Jurkat, Clone E6-1 (cell line): ENCODE results near the gene PPP1R13B. TPM values are rescaled to one million over a fixed set of nuclear protein-coding genes. Genes with fewer than 3 reads are reported as not detected.
"Not testable (repeated sequence)": the region's sequence is repeated elsewhere in the genome, so short reads cannot be mapped to it uniquely, and the experiment has no call there.

Source experiments
- DNase-seq: peaks from one replicate; pipeline ENCODE4 v3.0.0-alpha.2; 2011; ENCODE audit warnings: low read depth, low spot score
- H3K4me3 ChIP-seq: 2 replicates; pipeline ENCODE4 v1.5.1; 2011; ENCODE audit warnings: mild to moderate bottlenecking, low read length, control low read depth, moderate library complexity
- polyA plus RNA-seq: library from polyadenylated mRNA; unstranded; fragments of >200 nt; gene quantifications from one replicate; pipeline ENCODE4 v1.2.1, GENCODE V29; 2012; ENCODE audit warnings: missing spikeins; ENCODE audit not compliant: insufficient read length, insufficient read depth

Gene PPP1R13B, protein sequence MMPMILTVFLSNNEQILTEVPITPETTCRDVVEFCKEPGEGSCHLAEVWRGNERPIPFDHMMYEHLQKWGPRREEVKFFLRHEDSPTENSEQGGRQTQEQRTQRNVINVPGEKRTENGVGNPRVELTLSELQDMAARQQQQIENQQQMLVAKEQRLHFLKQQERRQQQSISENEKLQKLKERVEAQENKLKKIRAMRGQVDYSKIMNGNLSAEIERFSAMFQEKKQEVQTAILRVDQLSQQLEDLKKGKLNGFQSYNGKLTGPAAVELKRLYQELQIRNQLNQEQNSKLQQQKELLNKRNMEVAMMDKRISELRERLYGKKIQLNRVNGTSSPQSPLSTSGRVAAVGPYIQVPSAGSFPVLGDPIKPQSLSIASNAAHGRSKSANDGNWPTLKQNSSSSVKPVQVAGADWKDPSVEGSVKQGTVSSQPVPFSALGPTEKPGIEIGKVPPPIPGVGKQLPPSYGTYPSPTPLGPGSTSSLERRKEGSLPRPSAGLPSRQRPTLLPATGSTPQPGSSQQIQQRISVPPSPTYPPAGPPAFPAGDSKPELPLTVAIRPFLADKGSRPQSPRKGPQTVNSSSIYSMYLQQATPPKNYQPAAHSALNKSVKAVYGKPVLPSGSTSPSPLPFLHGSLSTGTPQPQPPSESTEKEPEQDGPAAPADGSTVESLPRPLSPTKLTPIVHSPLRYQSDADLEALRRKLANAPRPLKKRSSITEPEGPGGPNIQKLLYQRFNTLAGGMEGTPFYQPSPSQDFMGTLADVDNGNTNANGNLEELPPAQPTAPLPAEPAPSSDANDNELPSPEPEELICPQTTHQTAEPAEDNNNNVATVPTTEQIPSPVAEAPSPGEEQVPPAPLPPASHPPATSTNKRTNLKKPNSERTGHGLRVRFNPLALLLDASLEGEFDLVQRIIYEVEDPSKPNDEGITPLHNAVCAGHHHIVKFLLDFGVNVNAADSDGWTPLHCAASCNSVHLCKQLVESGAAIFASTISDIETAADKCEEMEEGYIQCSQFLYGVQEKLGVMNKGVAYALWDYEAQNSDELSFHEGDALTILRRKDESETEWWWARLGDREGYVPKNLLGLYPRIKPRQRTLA
- 8.7 TPM for polyA plus RNA-seq

DNA sequence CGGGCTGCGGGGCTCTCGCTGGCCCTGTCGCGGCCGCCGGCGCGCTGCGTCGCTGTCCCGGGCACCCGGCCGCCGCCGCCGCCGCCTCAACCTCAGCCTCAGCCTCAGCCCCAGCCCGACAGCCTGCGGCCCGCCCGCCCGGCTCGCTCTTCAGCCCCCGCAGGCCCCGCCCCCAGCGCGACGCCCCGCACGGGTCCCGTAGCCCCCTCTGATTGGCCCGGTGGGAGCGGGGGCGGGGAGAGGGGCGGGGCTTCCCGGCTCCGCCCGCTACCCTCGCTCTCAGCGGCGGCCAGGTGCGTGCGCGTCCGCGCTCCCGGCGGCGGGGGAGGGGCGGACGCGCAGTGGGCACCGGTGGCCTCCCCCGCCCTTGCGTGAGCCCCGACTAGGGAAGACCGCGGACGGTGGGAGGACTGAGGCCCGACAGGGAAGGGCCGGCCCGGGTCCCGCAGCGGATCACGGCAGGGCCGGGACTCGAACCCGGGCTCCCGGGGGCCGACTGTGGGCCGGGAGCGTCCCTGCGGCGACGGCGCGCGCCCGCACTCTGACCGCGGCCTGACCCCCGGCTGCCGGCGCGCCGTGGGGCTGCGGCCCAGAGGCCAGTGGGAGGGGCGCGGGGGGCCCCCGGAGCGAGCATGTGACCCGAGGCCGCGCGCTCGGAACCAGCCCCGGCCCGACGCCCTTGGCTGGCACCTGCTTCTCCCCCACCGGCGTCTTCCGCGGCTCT, at the start of gene PPP1R13B:
PPP1R13B (minus strand) TSS at position 125 of the 724 bp plus-strand sequence. CDS start 268 bp downstream, outside the sequence.
- peak; percentile 72 for DNase-seq

DNA sequence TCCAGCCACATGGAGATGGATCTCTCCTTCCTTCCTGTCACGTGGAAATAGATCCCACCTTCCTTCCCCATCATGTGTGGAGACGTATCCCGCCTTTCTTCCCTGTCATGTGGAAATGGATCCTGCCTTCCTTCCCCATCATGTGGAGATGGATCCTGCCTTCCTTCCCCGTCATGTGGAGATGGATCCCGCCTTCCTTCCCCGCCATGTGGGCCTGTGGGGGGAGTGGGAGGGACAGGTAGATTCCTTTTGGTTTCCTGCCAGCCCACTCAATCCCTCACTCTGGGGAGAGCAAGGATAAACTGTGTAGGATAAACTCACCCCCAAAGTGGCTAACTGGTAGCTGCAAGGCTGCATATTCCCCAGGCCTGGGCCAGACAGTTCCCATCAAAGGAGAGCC, 49.2 kb upstream of the PPP1R13B start:
- no peak overlapping the region for H3K4me3 ChIP-seq
- DNase-seq = no peak

More for the DNA sequence above, at the start of gene PPP1R13B:
- H3K4me3 ChIP-seq = peak within 1 kb of the TSS; percentile 54

DNA sequence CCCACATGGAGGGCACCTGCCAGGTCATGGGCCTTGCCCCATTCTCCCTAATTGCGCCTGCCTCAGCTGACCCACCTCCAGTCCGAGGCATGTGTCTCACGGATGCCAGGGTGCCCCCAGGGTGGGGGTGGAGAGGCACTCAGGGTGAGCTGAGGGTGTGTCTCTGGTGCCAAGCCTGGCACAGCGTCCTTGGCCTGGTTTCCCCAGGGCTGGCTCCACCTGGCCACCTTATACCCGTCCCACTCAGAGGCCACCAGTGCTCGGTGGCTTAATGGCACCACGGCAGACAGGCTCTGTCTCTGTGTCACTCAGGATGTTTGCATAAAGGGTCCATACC, 47.3 kb upstream of the PPP1R13B start:
- no peak overlapping the region for H3K4me3 ChIP-seq
- no peak for DNase-seq

DNA sequence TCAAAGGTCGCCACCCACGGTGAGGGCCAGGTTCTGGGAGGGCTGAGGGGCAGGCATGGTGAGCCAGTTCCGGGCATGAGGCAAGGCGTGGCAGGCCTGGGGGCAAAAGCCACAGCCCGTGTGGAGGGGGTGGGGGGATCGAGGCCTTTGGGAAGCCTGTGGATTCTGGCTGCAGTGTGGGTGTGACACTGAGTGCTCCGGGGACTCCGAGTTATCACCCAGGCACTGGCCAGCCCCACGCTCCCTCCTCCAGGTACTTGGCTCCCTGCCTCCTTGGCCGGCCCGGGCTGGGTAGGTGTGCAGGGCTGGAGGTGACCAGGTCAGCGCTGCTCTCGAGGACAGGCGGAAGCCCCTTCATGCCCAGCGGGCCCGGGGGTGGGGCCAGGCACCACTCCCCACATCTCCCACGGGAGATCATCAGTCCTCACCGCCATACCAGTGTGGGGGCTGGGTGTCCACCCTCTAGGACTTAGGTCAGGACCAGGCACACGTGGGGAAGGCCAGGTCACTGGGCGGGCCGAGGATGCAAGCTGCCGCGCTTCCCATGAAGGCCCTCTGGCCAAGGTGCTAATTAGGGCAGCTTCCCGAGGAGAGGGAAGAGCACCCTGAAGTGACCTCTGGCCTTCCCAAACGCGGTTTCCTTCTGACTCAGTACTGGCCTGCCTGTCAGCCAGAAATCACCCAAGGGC, 46.8 kb upstream of the PPP1R13B start:
- DNase-seq = no peak
- no peak overlapping the region for H3K4me3 ChIP-seq

DNA sequence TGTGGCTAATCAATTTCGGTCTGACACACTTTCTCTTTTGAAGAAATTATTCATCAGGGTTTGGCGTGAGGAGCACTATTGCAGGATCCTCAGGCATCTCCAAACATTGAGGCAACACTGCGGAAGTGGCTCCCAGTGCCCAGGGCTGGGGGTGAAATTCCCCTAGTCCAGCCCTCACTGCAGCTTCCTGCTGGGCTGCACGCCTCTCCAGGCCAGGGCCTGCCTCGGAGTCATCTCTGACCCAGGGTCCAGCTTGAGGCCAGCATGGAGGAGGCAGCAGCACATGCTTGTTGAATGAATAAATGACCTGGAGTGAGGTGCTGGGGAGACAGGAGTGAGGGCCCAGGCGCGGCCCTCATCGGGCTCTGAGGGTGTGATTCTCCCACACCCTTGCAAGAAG, 44.9 kb upstream of the PPP1R13B start:
- DNase-seq = no peak
- no peak overlapping the region for H3K4me3 ChIP-seq

DNA sequence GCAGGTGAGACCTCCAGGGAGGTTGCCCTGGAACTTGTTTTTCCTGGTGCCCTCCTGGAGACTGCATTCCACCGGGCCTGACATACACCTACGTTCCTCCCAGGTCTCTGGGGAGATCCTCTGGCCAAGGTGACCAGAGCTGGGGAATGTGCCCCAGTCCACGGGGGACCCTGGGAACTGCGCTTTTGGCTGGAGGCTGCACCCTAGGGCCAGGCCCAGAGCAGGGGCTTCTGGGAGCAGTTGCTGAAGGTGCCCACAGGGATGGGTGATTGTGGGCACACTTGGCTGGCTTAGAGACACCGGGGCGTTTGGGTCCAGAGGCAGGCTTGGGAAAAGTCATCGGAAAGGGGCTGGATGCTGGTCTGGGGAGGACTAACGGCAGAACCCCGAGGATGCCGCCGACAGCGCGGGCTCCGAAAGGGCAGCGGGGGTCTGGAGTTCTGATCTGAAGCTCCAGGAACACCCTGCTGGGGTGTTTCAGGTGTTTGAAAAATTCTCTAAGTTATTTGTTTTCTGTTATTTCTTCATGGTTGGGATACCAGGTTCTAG, 44.4 kb upstream of the PPP1R13B start:
- H3K4me3 ChIP-seq = no peak overlapping the region
- no peak for DNase-seq

DNA sequence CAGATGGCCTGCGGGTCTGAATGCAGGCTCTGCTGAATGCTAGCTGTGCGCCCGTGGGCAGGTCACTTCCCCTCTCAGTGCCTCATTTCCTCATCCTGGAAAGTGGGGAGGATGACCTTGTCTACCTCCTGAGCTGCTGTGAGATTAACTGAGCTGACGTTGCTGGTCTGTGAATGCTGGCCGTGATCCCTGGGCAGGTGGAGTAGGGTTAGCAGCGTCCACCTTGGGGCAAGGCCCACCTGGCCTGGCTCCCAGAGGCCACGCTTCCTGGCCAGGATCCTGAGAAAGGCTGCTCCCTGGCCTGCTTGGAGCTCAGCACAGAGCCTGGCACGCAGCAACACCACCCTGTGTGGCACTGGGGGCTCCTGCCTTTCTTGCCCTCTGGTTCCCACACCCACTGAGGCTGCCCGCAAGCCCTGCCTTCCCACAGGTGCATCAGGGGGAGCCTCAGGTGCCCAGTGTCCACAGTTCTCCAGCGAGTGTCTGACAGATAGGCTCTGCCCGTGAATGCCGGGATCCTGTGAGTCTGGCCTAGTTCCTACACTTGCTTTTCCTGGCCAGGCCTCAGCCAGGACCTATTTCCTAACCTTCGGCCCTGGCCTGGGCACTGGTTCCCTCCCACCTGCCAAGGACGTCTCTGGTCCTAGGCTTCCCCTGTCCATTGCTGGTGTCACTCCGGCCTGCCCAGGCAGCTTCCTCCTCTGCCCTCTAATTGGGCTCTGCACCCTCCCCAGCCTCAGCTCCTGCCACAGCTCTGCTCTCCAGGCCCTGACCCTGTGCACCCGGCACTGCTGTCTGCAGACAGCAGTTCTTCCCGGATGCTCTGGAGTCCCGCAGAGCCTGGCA, 43.7 kb upstream of the PPP1R13B start:
- DNase-seq = no peak
- no peak overlapping the region for H3K4me3 ChIP-seq

DNA sequence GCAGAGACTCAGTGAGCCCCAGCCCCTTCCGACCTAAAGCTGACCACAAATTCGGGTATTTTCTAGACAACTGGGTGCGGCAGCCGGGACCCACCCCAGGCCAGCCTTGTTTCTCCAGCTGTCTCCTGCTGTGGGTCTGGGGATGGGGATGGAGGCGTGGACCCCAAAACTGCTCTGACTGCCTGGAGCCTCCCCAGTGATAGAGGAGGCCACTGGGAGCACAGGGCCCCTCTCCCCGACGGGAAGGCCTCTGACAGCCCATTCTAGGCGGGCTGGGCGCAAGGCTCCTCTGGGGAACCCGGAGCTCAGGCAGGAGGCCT, 42.6 kb upstream of the PPP1R13B start:
- H3K4me3 ChIP-seq = no peak overlapping the region
- no peak for DNase-seq

DNA sequence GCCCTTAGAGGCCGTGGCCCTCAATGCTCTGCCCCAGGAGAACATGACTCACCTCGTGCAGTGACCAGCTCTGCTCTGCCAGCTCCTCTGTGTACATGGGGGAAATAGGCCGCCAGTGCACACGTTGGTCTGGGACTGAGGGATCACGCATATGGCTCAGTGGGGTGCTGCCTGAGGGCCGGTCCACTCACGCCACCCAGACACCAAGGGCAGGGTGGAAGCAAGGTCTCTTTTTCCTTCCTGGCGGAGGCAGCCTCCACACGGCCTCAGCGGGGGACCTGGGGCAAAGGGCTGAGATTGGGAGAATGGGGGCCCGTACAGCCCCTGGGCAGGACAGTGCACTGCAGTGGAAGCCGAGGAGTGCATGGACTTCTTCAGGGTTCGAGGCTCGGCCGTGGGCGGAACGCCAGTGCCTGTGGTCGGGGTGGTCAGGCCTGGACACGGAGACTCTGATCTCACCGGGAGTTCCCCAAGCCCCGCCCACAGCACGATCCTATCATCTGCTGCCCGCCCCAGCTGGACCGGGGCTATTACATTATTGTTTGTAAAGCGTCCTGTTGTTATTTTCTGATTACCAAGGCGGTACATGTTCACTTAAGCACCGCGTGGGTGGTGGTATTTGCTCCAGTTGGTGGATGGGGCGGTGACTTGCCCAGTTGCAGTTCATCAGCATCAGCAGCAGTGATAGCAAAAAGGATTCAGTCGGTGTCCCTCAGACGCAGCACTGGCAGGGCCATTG, 42.1 kb upstream of the PPP1R13B start:
- no peak for DNase-seq
- H3K4me3 ChIP-seq = no peak overlapping the region

DNA sequence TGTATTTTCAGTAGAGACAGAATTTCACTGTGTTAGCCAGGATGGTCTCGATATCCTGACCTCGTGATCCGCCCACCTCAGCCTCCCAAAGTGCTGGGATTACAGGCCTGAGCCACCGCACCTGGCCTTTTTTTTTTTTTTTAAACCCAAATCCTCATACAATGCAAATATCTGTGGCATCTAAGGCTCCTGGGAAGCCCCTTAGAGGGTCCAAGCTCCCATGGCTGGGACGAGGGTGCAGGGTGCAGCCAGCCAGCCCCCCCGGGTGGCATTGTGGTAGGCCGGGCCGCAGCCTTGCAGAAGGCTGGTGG, 41.6 kb upstream of the PPP1R13B start:
- DNase-seq, H3K4me3 ChIP-seq: not testable (repeated sequence)

DNA sequence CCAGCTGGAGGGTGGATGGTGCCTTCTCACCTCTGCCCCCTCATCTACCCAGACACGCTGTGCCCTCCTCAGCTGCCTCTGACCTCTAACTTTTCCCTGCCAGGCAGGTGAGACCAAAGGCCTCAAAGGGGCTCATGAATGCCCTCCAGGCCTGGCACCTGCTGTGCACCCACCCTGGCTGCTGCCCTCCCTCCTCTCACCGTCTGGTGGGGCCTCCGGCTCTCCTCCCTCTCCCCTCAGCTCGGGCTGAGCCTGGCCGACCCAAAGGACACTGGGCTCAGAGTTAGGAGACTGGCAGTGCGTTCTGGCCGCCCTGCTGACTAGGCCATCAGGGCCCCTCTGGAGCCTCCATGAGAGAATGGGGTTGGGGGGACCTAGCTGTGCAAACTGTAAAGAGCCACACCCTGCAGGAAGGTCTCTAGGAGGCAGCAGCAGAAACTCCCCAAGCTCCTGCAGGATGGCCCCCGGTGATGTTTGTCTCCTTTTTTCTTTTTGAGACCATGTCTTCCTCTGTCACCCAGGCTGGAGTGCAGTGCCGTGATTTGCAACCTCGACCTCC, 40.3 kb upstream of the PPP1R13B start:
- no peak overlapping the region for H3K4me3 ChIP-seq

DNA sequence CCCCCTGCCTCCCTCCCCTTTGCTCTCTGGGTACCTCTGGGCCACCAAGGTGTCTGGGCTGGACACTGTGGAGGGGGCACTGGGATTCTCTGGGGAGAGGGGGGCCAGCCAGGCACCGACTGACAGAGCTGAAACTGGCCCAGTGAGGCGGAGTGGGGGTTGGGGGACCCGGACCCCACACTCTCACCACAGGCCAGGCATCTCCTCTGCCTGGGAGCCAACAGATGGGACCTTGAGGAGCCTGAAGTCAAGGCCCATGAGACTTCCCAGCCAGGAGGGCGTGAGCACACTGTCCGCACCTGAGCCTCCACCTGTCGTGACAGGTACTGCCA, 39.8 kb upstream of the PPP1R13B start:
- no peak for DNase-seq
- no peak overlapping the region for H3K4me3 ChIP-seq

More for the DNA sequence above, 40.3 kb upstream of the PPP1R13B start:
- no peak for DNase-seq

DNA sequence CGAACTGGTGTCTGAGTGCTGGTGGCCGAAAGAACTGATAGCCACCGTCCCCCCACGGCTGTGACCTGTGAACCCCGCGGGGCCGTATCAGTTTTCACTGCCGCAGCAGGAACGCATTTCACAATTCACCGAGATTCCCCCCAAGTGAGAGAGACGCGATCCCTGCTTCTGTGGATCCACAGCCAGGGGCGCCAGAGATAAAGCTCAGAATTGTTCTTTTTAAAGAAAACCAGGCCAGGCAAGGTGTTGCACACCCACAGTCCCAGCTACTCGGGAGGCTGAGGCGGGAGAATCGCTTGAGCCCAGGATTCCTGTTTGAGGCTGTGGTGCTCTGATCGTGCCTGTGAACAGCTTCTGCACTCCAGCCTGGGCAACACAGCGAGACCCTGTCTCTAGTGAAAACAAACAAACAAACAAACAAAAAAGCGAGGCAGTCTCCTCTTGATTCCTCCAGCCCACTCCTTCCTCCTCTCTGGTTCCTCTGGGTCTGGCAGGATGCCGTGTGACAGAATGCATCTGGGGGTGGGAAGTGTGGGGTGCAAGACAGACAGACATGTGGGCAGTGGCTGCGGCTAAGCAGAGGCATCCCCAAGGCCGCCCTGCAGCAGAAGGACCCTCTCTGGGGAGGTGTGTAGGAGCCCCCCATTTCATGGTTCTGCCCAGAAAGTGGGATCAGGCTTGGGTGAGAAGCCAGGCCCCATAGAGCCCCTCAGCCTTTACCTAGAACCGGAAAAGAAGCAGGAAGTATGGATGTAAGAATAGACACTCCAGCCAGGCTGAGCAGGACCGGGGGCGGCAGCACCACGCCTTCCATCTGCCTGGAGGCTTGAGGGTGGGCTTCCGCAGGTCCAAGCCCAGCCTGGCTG, 39.2 kb upstream of the PPP1R13B start:
- DNase-seq = no peak
- H3K4me3 ChIP-seq = no peak overlapping the region

DNA sequence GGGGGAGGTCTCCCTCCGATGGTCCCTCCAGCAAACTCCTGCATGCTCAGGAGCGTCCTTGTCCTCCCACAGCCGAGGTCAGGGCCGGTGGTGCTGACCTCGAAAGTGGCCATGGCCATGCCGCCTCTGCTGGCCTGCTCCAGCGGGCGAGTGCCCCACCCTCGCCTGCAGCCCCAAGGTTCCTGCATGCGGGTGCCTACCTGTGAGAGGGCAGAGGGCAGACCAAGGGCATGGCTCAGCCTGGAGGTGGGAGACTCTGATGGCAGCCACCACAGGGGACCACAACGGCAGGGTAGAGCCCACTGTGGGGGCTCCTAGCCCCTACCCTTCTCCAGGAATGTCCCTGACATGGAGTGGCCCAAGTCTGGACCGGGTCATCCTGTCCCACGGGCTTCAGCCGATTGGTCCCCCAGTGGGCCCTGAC, 38.1 kb upstream of the PPP1R13B start:
- no peak overlapping the region for H3K4me3 ChIP-seq
- no peak for DNase-seq

DNA sequence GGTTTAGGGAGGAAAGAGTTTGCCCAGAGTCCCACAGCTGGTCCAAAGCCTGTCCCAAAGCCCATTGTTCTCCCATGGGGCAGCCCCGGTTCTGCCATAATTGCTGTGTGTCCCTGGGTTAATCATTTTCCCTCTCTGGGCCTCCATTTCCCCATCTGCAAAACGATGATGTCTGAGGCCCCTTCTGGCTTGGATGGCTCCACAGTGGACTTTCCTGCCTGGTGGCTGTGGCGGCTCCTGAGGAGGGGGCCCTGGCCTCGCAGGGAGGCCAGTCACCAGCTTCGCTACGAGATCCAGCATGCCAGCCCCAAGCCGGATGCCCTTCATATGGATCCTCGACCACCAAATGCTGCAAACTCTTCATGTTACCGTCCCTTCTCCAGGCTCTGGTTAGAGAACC, 37.5 kb upstream of the PPP1R13B start:
- no peak overlapping the region for H3K4me3 ChIP-seq
- no peak for DNase-seq

DNA sequence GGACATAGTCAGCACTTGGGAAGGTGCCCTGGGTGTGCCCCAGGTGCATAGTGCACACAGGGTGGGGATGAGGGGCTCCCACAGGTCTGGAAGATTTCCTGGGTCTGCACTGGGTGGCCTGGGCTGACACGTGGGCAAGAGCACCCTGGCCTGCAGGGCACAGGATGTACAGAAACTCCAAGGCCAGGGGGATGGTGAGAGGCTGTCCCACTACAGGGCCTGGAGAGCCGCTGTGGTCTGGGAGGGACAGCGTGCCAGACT, 35.8 kb upstream of the PPP1R13B start:
- no peak for DNase-seq
- no peak overlapping the region for H3K4me3 ChIP-seq
